Measurements from ENCODE around the gene SREK1IP1.

DNA sequence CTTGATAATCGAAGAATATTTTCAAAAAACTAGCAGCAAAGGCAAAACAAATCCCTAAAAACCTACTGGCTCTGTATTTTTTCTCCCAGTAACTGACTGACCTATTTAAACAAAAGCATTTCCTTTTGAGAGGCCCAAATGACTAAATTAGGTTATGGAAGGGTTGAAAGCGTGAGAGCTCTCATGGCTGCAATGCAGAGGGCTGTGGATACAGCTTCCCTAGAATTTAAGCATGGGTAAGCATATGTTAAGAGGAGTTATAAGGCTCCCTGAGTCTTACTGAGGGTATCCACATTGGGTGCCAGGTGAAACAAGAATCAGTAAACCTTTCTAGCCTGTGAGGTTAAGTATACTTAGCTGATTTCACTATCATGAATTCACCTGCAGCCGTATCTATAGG is 45.9 kb downstream of the SREK1IP1 start:
- TF ChIP-seq CREB1 (IDR thresholded peaks at IDR 0.05): no peak
- no peak for TF ChIP-seq CREB1 (CRISPR knock-in tag; IDR thresholded peaks at IDR 0.05)
- no peak for TF ChIP-seq NFE2L1 (CRISPR knock-in tag; IDR thresholded peaks at IDR 0.05; ENCODE audit: borderline replicate concordance)
- TF ChIP-seq, protein P1, sequence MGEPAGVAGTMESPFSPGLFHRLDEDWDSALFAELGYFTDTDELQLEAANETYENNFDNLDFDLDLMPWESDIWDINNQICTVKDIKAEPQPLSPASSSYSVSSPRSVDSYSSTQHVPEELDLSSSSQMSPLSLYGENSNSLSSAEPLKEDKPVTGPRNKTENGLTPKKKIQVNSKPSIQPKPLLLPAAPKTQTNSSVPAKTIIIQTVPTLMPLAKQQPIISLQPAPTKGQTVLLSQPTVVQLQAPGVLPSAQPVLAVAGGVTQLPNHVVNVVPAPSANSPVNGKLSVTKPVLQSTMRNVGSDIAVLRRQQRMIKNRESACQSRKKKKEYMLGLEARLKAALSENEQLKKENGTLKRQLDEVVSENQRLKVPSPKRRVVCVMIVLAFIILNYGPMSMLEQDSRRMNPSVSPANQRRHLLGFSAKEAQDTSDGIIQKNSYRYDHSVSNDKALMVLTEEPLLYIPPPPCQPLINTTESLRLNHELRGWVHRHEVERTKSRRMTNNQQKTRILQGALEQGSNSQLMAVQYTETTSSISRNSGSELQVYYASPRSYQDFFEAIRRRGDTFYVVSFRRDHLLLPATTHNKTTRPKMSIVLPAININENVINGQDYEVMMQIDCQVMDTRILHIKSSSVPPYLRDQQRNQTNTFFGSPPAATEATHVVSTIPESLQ (CRISPR knock-in tag; conservative IDR thresholded peaks at IDR 0.05): no peak
